ENCODE measurements around the gene PAEP.

DNA sequence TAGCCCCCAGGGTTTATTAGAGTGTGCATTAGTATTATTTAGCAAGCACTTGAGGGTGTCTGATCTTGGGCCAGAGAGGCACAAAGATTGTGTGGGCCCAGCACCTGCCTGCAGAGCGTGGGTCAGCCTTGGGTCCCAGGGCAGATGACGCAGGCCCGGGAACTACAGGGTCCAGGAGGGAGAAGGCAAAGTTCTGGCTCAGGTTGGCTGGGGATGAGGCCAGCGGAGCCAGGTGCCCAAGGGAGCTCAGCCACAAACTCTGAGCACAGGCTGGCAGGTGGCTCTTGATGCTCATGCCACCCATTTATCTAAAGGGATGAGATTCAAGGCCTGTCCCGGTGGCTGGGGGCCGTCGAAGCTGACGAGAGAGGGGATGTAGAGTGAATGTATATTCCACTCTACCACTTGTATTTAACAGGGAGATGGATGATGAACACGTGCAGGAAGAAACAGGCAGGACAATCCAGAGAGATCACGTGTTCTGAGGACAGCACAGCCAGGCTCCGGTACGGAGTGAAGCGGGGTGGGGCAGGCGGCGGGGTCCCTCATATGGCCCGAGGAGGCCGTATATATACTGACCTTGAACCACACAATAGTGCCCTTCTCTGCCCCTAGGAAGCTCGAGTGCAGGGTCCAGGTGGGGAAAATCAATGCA is 16.4 kb upstream of the PAEP start:
- TF ChIP-seq, protein P1, sequence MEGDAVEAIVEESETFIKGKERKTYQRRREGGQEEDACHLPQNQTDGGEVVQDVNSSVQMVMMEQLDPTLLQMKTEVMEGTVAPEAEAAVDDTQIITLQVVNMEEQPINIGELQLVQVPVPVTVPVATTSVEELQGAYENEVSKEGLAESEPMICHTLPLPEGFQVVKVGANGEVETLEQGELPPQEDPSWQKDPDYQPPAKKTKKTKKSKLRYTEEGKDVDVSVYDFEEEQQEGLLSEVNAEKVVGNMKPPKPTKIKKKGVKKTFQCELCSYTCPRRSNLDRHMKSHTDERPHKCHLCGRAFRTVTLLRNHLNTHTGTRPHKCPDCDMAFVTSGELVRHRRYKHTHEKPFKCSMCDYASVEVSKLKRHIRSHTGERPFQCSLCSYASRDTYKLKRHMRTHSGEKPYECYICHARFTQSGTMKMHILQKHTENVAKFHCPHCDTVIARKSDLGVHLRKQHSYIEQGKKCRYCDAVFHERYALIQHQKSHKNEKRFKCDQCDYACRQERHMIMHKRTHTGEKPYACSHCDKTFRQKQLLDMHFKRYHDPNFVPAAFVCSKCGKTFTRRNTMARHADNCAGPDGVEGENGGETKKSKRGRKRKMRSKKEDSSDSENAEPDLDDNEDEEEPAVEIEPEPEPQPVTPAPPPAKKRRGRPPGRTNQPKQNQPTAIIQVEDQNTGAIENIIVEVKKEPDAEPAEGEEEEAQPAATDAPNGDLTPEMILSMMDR (IDR thresholded peaks at IDR 0.05; ENCODE audit: insufficient read depth, low read depth, low read length), result no peak
- no peak for TF ChIP-seq EZH2 (IDR thresholded peaks at IDR 0.05; ENCODE audit: insufficient read depth, low read length)

Data from astrocyte (in vitro differentiated cells and primary cell).